GM19025 (cell line): ENCODE results near the gene FRMD4B.

Experiments used
- ATAC-seq: cut with Tn5 transposase; IDR thresholded peaks from one replicate; pipeline ENCODE4 v1.9.1; 2021; ENCODE audit warnings: mild to moderate bottlenecking, low read depth, moderate library complexity; ENCODE audit not compliant: unreplicated experiment

The FRMD4B gene

DNA sequence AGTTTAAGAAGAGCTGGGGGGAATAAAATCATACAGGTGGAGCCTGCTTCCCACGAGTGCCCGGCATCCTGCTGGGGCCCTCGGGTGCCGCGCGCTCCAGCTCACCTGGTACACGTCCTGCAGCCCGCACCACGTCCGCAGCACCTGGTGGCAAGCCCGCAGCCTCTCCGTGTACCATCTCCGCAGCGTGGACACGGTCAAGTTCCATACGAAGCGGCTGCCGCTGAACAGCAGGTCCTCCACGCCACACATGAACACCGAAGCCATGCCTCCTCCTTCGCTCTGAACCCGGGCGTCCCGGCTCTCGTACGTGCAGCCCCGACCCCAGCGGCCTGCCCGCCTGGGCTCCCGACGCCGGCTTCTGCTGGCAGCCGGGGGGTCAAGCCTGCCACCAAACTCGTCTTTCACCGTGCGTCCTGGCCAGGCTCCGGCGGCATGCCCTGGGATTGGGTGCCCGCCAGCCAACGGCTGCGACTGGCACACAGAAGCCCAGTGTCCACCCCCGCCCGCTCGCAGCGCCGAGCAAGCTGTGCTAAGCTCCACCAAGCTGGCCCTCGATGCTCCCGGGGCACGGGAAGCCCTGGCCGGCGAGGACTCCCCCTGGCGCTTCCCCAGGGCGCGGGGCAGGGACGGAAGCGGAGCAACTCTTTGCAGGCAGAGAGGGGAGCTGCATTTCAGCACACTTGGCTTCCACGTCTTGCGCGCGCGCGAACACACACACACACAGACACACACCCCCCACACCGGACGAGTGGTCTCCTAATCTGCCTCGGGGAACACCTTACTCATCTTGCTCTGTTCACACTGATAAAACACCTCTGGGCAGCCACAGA is at the start of gene FRMD4B:
FRMD4B (minus strand) TSS at position 366 of the 833 bp plus-strand sequence; CDS start at position 267, 99 bp downstream.
- ATAC-seq: no peak

DNA sequence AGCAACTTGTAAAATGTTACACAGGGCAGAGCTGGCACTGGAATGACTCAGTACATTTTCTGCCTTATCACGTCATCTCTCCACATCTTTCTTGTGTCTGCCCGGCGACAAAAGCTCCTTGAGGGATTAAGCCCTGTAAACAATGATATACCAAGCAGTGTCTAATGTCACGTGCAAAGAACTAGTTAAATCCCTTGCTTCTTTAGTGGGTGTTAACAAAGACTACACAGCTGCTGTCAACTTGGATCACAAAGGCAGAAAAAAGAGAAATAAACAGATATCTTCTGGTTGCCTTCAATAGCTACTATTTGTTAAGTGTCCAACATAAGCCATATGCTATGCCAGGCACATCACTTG is 48.1 kb upstream of the FRMD4B start:
- ATAC-seq: no peak

DNA sequence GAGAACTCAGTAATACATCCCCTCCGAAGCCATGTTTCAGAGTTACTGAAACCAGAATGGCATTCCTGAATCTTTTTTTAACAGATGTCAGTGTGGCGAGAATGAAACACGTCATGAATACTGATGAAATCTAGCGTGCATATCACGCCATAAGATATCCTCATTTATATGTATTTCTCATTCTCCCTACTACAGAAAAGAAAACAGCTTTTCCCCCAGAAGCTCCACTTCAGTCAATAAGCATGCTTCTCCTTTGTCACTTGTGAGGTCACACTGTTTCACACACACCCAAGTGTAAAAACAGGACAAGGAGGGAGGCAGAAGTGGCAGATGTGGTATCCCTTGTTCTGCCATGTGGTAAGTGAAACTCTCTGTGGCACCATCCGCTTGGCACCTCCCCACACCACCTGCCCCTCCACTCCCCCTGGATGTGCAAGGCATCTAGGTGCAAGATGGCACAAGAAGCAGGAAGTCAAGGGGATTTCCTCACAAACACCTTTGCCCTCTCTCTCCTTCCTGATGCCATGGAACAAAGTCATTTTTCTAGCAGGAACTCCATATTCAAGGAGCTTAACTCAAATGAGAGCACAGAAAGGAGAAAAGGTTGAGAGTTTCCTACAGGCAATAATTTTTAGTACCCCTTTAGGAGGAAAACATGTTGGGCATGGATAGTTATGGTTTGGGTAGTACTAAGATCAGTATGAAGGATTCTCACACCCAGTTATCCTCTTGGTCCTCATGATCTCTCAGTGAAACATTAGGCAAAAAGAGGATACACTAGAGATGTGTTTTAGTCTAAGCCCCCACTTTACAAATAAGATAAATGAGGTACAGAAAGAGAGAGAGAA is 47.5 kb upstream of the FRMD4B start:
- no peak for ATAC-seq

DNA sequence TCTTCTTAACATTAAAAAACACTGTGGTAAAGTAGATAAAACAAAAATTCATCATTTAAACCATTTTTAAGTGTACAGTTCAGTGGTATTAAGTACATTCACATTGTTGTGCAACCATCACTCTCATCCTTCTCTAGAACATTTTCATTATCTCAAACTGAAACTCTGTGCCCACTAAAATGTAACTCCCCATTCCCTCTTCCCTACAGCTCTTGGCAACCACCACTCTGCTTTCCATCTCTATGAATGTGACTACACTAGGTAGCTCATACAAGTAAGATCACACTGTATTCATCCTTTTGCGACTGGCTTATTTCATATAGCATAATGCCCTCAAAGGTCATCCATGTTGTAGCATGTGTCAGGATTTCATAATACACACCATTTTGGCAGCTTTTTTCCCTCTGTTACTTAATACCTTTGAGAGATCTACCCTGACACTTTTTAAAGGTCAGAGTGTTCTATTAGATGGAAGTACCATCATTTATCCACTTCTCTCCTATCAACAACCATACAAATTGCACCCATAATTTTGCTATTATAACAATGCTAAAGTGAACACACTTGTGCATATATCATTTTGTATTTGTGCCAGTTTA is 42.9 kb upstream of the FRMD4B start:
- no peak for ATAC-seq

DNA sequence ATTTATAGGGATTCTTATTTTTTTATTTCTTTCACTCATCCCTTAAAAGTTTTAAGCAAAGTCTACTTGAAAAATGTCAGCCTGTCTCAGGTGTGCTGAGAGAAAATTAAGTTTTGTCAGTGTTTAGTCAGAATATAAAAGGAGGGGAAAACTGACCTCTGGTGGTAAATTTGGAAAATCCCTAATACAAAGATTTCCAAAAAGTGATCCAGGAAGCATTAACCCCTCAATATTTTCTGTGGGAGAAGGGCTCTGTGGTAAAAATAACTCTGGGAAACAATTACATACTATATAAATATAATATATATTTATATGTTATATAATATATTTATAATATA is 41.0 kb upstream of the FRMD4B start:
- ATAC-seq: no peak

DNA sequence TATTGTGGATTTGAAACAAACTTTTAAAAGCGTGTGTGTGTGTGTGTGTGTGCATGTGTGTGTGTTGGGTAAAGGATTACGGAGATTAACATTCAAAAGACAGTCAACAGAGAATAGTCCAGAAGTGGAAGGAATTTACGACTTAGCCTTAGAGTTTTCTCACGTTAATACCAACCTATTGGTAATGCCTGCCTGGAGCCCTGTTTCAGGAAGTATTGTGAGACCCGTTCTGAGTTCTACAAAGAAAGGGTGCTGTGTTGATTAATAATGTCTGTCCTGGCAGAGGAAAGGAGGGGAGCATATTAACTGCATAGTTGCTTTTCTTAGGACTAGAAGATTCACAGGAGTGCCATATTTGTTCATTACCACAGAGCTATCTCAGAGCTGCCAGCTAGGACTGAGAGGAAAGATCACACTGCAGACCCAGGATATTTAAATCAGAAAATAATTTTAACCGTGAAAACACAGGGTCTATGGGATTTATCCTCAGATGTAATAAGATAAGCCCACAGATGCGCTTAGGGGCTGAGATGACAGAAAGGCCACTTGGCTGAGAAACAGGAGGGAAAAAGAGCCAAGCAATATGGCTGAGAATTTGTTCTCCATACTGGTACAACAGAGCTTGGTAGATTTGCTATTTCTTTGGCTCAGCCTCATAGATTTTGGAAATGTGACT is 40.5 kb upstream of the FRMD4B start:
- no peak for ATAC-seq

DNA sequence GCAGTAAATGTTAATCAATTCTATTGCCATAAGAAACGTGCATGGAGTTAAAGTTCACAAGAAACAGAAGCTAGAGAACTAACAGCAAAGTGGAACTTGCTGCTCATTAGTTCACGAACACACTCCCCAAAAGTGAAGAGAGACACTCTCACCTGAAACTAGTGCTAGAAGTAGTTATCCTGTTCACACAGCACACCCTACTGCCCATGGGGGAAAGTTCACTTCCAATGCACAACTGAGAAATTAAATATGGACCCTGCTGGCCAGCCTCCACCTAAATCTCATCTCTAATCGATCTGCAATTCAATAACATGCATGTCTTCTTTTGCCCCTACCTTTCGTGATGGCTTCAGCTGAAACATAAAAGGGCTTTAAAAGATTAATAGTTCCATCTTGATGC is 39.4 kb upstream of the FRMD4B start:
- ATAC-seq: no peak

DNA sequence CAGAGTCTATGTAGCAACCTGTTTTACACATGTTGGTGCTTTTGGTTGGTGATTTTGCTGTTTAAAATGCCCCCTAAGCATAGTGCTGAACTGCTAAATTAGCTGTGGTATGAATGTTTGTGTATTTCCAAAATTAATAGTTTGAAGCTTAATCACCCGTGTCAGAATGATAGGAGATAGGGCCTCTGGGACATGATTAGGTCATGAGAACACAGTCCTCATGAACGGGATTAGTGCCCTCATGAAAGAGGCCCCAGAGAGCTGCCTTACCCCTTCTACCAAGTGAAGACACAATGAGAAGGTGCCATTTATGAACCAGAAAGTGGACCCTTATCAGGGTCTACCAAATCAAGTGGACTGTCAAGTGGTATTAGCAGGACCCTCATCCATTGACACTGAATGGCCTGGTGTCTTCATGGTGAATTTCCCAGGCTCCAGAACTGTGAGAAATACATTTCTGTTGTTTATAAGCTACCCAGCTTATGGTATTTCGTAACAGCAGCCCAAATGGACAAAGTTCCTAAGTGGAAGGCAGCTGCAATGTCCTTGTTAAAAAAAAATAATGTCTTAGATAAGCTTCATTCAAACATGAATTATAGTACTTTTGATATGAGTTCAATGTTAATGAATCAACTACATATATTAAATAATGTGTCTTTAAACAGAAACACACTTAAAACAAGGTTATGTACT is 37.7 kb upstream of the FRMD4B start:
- no peak for ATAC-seq

DNA sequence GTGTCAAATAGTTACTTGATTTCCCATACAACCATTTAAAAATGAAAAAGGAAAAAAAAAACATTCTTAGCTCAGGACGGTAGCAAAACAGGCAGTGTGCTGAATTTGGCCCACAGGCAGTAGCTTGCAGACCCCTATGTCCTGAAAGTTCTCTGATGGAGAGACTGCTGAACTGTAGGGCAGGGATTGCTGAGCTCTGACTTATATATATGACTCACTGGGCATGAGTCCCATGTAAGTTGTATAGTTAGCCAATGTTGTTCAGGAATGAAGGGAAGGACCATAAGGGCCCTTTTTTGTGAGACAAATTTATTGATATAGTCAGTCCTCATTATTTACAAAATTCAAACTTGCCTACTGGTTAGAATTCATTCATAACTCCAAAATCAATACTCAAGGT is 36.9 kb upstream of the FRMD4B start:
- ATAC-seq: no peak

DNA sequence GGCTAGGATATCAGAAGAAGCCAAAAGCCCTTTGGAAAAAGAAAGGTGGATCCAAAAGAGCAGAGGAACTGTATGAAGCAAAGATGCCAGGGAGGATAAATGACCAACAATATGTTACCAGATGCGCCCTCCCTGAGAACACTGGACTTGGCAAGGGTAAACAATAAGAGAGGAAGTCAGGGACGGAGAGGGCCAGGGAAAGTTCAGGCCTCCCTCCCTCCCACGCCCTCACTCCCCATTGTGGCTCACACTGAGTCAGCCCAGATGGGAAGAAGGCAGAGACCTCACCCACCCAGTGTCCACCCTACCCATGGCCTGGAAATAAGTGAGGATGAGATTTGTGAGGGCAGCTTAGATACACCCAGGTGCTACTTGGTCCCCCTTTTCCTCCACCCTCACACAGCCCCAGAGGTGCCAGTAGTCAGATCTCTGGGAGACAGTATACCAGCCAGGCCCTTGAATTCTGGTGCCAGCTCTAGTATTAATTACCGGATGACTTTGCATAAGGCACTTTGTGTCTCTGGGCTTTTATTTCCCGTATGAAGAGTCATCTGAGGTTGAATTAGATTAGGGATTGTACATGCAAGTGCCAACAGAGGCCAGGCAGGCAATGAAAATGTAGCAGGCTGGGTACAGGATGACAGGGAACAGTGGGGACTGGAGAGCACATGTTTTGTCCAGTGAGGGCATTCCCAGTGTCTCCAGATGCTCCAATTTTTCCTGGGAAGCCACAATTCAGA is 35.1 kb upstream of the FRMD4B start:
- no peak for ATAC-seq

DNA sequence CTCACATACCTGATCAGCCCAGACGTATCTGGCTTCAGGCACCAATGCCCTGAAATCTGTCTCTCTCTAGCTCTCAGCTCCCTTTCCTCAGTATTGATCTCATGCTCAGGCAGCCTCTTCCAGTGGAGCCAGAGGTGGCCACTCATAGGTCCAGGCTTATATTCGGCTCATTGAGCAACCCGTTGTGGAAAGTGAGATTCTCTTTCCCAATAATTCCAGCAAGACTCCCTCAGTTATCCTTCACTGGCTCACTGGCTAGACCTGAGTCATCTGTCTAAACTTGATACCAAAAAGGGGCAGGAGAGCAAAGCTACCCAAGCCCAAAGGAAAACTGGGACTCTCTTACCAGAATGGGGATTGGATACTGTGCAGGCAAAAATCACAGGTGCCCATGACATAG is 33.4 kb upstream of the FRMD4B start:
- no peak for ATAC-seq

DNA sequence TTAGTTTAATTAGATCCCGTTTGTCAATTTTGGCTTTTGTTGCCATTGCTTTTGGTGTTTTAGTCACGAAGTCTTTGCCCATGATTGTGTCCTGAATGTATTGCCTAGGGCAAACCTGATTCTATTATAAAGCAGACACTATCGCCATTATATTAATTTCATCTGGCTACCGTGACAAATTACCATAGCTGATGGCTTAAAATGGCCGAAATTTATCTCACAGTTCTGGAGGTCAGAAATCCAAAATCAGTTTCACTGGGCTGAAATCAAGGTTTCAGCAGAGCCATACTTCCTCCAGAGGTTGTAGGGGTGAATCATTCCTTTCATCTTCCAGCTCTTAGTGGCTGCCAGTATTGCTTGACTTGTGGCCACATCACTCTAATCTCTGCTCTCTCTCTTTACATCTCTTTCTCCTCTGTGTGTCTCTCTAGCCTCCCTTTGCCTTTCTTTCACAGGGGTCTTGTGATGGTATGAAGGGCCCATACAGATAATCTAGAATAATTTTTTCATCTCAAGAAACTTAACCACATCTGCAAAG is 31.7 kb upstream of the FRMD4B start:
- no peak for ATAC-seq

DNA sequence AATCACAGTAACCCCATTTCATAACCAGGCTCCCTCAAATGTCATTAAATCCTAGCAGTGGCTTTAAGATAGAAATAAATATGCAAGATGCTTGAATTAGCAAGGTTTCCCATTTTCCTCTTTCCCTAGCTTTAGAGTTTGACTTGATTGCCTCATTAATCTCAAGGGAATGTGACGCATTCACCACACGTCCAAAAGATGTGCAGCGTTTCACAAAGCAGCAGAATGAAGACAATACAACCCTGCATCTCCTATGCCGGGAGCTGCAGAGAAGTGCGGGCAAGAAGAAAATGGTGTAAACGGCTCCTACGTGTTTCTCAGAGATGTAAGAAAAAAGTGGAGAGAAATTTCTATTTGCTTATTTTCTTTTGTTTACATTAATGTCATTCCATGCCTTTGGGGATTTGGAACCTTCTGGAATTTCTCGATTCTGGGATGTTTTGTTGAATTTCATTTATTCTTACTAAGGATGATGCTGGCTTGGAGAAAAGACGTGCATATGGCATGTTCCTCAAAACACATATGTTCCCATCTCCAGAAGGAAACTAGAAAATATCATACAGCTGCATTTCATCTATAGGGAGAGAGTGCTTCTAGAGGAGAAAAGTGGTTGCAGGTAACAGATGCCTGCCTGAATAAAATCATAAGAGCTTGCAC is 27.8 kb upstream of the FRMD4B start:
- no peak for ATAC-seq

DNA sequence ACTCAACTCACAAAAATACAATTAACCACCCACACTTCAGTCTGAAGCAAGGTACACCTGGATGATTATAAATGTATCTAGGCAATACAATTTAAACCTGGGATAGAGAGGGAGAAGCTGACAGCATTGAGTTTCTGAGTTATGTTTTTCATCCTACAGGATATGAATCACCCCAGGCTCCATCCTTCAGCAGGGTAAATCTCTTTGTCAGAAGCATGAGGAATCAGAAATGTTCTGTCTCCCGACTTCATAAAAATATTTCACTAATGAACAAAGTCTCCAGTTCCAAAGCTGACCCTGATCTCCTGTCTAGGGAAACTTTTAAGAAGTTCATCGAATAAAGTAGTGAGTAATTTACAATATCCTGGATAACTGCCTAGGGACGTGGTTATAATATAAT is 25.5 kb upstream of the FRMD4B start:
- no peak for ATAC-seq

DNA sequence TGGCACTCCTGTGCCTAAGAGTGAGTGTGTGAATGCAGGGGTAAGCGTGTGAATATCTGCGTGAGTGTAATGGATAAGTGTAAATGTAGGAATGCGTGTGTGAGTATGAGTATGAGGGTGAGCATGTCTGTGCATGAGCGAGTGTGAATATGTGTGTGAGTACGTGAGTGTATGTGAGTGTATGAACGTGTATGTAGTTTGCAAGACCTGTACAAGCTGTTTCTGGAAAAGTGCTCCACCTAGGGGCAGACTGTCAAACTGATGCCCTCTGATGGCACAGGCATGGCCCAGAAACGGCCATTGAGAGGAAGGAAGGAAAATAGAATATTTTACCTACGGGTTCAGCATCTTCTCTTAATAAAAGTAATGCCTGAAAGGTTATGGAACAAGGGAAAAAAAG is 24.4 kb upstream of the FRMD4B start:
- ATAC-seq: peak; percentile 98

DNA sequence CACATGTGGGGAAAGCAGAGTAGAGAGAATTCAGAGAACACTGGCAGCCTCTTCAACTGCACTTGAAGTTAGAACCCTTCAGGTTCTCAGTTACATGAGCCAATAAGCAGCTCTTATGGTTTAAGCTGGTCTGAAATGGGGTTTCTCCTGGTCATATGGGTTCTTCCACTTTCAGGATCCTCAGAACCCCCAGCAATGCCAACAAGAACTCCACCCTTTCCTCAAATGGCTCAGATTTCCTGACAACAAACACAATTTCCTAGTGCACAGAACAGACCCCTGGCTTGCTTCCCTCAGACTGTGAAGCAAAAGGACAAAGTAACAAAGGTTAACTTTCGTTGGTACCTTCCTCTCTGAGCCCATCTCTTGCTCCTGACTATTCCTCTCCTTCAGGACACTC is 23.9 kb upstream of the FRMD4B start:
- no peak for ATAC-seq

DNA sequence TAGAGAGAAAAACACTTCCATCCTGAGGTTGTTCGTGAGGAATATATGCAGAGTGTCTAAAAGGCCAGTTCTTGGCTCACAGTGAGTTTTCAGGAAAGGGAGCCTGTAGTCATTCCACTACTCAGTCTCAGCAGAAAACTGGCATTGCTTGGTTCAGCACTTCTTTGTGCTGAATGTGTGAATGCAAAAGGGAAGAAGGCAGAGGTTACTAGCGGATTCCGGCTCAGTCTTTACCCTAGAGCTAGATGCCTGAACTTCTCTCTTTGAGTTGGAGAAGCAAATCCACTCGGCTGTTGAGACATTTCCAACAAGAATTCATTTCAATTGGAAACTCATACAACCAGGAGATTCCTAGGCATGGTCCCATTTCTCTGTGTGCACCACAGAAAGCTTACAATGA is 23.1 kb upstream of the FRMD4B start:
- no peak for ATAC-seq

DNA sequence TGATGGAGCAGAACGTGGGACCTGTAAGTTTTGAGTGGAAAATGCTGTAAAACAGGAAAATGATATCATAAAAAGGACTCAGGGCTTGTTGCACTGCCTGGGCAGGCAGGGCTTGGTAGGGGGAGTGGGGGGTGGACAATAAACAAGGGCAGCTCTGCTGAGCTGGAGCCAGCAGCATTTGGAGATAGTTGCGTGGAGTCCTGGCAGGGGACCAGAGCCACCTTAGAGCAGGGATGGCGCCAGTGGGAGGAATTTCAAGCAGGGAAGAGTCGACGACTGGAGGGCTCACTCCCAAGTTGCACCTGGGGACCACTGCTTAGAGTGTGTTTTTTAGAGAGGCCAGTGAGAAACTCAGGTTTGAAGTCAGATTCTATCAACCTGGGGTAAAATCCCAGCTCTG is 22.7 kb upstream of the FRMD4B start:
- ATAC-seq: no peak

DNA sequence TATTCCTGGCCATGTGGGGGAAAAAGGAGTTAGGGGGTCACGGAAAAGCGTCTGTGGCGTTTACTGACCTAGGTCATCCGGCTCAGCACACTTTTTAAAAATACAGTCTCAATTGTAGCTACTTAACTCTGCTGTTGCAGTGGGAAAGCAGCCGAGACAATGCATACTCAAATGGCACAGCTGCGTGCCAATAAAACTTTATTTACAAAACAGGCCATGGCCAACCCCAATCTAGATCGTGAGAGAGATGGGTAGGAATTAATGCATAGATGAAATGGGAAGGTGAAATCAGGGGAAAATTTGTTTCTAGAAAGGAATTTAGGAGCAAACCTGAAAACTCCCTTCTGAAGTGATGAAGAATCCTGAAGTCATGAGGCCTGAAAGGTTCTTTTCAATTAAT is 22.0 kb upstream of the FRMD4B start:
- no peak for ATAC-seq
